ENCODE measurements around the gene SULT2A1.
"Not testable (repeated sequence)": the region's sequence is repeated elsewhere in the genome, so short reads cannot be mapped to it uniquely, and the experiment has no call there.

SULT2A1 gene, protein sequence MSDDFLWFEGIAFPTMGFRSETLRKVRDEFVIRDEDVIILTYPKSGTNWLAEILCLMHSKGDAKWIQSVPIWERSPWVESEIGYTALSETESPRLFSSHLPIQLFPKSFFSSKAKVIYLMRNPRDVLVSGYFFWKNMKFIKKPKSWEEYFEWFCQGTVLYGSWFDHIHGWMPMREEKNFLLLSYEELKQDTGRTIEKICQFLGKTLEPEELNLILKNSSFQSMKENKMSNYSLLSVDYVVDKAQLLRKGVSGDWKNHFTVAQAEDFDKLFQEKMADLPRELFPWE

GRCh38 chr19:47886010-47886559 is at the start of gene SULT2A1:
Gene SULT2A1 (minus strand): TSS chr19:47886315. CDS start chr19:47886257, 58 bp downstream.
- no peak for DNase-seq (ENCODE audit: low read depth in 3 of 3)

GRCh38 chr19:47928581-47928980 is 42.5 kb upstream of the SULT2A1 start:
- not testable (repeated sequence) for DNase-seq (ENCODE audit: low read depth in 3 of 3)

- DNase-seq (ENCODE audit: low read depth in 3 of 3) = not testable (repeated sequence)
Observed at GRCh38 chr19:47920107-47920506, 34.0 kb upstream of the SULT2A1 start.

DNA sequence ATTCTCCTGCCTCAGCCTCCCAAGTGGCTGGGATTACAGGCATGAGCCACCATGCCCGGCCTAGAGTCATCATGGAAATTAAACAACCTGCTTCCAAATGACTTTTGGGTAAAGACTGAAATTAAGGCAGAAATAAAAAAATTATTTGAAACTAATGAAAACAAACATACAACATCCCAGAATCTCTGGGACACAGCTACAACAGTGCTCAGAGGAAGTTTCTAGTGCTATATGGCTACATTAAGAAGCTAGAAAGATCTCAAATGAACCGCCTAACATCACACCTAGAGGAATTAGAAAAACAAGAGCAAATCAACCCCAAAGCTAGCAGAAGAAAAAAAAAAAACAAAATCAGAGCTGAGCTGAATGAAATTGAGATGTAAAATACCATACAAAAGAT is 24.1 kb upstream of the SULT2A1 start:
- DNase-seq (ENCODE audit: low read depth in 3 of 3) = not testable (repeated sequence)

DNA sequence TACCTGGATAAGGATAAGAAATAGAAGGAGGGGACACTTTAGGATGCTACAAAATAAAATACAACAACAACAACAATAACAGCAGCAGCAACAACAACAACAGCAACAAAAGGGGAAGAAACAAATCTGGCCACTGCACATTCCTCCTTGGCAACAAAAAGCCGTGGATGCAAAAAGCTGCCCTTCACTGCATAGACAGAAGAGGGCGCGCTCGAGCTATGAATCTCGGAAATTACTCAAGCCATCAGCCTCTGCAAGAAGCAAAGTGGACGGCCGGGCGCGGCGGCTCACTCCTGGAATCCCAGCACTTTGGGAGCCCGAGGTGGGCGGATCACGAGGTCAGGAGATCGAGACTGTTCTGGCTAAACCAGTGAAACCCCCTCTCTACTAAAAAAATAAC is 23.2 kb upstream of the SULT2A1 start:
- DNase-seq (ENCODE audit: low read depth in 3 of 3) = peak in 2 of 3 donors; percentile 55 to 65

DNA sequence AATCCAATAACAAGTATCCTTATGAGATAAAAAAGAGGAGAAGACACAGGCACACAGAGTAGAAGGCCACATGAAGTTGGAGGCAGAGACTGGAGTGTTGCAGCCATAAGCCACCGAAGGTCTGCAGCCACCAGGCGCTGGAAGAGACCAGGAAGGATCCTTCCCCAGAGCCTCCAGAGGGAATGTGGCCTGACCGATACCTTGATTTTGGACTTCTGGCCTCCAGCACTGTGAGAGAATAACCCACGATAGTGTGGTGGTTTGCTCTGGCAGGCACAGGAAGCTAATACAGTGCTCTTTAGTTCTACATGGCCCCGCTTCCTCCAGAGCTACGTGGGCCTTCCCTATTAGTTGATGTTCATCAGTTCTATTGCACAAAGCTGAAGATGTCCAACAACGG is 15.3 kb upstream of the SULT2A1 start:
- DNase-seq (ENCODE audit: low read depth in 3 of 3) = no peak

DNA sequence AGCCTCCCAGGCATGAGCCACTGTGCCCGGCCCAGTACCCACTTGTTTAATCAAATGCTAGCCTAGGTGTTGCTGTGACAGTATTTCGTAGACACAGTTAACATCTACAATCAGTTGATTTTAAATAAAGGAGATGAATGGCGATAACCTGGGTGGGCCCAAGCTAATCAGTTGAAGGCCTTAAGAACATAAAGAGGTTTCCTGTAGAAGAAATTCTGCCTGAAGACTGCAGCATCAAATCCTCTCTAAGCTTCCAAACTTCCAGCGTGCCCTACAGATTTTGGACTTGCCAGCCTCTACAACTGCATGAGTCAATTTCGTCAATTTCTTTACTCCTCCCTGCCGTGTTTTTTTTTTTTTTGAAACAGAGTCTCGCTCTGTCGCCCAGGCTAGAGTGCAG is 13.2 kb upstream of the SULT2A1 start:
- no peak for DNase-seq (ENCODE audit: low read depth in 3 of 3)

DNA sequence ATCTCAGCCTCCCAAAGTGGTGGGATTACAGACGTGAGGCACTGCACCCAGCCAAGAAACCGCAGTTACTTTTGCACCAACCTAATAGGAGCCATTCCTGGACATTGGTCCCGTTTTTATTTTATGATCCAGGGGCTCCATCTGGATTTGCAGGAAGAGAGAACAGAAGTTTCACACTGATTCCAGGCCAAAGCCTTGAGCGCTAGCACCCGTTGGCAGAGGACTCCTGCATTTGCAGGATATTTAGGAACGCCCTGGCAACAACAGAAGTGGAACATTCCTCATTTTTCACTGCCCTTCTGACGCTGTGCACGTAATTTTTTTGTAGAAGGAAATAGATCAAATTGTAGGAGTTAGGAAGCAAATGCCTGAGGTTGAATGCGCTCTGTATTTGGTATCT is 11.7 kb upstream of the SULT2A1 start:
- no peak for DNase-seq (ENCODE audit: low read depth in 3 of 3)

GRCh38 chr19:47896773-47897172 is 10.7 kb upstream of the SULT2A1 start:
- no peak for DNase-seq (ENCODE audit: low read depth in 3 of 3)

GRCh38 chr19:47896019-47896418 is 9.9 kb upstream of the SULT2A1 start:
- no peak for DNase-seq (ENCODE audit: low read depth in 3 of 3)

- no peak for DNase-seq (ENCODE audit: low read depth in 3 of 3)
Observed at GRCh38 chr19:47895165-47895782, 9.2 kb upstream of the SULT2A1 start.

DNA sequence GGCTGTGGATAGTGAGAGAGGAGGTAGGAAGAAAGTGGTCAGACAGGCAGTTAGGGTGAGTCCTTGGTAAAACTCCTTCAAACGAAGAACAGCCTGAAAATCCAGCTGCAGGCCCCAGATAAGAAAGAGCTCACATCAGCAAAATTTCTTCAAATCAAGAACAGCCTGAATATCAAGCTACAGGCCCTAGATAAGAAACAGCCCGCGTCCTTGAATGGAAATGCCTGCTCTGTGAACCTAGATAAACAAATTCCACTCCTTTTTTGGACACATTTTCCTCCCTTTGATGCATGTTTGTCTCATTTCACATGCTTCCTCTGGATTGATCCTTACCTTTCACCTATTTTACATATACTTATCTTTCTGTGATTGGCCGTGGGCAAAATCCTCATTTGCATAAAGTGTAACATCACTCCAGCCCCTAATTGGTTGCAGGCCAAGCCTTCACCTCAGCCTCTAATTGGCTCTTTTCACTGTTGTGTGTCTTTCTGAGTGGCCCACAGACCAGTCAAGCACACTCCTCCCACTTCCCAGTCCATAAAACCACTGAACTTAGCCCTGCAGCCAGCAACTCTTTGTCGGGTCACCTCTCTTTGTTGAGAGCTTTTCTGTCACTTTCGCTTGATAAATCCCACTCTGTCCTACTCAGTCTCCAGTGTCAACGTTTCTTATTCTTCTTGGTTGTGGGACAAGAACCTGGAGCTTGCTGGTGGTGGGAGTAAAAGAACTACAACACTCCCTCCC is 6.0 kb upstream of the SULT2A1 start:
- no peak for DNase-seq (ENCODE audit: low read depth in 3 of 3)

DNA sequence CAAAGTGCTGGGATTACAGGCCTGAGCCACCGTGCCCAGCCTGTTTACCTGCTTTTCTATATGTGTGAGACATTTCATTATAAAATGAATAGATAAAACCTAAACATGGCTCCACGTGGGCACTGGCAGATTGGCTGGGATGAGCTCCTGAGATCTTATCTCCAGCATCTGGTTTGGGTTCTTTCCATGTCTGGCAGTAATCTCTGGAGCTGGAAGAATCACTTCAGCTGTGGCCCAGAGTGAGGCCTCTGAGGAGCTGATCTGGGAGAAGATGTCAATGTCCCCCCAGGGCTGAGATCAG is 5.5 kb upstream of the SULT2A1 start:
- no peak for DNase-seq (ENCODE audit: low read depth in 3 of 3)

DNA sequence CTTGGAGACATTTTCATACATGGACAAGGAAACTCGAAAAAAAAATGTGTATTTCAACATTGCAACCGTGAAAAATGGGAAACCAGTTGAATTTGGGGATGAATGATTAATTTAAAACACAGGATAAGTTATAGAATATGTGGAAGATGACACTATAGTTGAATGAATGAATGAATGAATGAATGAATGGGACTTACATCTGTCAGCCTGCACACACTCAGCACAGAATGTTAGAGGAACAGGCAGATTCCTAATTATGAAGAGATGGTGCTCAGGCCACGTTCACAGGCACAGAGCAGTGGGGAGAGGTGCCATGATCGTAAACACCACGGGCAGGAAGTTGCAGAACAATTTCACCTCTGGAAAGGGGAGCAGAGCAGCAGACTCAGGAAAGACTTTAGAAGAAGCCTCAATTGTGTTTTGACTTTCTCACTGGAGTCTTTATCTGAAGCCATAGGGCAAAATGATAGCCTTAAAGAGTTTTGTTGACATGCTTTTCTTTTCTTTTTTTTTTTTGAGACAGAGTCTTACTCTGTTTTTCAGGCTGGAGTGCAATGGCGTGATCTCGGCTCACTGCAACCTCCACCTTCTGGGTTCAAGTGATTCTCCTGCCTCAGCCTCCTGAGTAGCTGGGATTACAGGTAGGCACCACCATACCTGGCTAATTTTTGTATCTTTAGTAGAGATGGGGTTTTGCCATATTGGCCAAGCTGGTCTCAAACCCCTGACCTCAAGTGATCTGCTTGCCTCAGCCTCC is 4.9 kb upstream of the SULT2A1 start:
- no peak for DNase-seq (ENCODE audit: low read depth in 3 of 3)

DNA sequence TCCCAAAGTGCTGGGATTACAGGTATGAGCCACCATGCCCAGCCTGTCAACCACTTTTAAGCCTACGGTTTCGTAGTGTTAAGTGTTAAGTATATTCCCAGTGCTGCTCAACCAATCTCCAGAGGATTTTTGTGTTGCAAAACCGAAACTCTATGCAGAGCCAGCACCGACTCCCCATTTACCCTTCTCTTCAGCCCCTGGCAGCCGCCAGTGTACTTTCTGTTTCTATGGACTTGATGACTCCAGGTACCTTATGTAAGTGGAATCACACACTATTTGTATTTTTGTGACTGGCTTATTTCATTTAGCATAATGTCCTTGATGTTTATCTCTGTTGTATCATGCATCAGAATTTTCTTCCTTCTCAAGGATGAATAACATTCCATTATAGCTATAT is 1.1 kb downstream of the SULT2A1 start:
- DNase-seq (ENCODE audit: low read depth in 3 of 3) = no peak

GRCh38 chr19:47882890-47883289 is 3.2 kb downstream of the SULT2A1 start:
- DNase-seq (ENCODE audit: low read depth in 3 of 3) = no peak

- DNase-seq (ENCODE audit: low read depth in 3 of 3) = no peak
Observed at GRCh38 chr19:47881757-47882156, 4.4 kb downstream of the SULT2A1 start.

DNA sequence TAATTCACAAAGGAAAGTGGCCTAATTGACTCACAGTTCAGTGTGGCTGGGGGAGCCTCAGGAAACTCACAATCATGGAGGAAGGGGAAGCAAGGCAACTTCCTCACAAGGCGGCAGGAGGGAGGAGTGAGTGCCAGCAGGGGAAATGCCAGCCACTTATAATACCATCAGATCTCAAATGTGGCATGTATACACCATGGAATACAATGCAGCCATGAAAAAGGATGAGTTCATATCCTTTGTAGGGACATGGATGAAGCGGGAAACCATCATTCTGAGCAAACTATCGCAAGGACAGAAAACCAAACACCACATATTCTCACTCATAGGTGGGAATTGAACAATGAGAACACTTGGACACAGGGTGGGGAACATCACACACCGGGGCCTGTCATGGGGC is 6.7 kb downstream of the SULT2A1 start:
- not testable (repeated sequence) for DNase-seq (ENCODE audit: low read depth in 3 of 3)

DNA sequence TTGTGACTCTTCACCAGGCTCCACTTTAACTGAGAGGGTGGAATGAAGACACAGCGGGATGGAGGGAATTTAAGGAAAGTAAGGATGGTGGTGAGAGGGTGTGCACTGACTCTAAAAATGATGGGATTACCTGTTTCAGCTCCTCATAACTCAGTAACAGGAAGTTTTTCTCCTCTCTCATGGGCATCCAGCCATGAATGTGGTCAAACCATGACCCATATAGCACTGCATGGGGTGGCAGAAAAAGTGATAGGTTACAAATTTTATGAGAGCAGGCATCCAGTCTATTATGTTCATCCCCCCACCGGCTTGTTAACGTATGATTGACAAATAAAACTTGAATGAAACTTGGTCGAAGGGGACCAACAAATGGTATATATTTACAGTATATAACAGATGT is 7.2 kb downstream of the SULT2A1 start:
- DNase-seq (ENCODE audit: low read depth in 3 of 3) = no peak

DNA sequence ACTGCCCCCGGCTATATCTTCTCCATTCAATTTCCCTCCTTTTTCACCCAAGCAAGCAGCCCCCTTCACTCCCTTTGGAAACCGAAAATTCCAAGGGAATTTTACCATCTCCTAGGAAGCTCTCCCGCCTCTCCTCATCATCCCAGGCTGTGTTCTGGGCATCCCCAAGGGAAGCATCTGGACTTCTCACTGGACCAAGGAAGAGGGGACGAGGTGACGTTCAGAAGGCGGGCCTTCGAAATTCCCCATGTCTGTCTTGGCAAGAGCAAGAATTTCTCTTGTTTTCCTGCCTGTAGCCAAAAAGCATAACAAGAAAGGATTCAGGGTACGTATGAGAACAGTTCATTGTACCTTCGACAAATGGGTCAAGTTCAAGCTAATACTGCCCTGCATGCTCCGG is 20.9 kb downstream of the SULT2A1 start:
- DNase-seq (ENCODE audit: low read depth in 3 of 3) = no peak

DNA sequence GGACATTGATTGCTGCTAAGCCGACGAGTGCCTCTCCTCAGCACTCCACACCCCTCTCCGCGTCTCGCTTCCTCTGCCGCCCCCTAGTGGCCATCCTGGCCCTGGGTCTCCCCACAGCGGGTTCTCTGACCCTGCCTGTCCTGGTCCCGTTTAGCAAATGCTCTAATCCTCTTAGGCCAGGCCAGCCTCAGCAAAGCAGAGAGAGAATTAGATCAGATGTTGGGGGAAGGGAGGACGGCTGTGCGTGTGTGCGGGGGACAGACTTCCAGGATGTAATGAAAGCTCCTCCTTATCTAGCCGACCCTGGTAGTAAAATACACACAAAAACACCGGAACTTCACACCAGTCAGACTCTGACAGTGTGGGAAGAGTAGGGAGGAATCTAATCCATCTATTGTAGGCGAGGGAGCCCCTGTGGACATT is 22.6 kb downstream of the SULT2A1 start:
- peak; percentile 72 to 87 (median 80) for DNase-seq (ENCODE audit: low read depth in 3 of 3)

DNA sequence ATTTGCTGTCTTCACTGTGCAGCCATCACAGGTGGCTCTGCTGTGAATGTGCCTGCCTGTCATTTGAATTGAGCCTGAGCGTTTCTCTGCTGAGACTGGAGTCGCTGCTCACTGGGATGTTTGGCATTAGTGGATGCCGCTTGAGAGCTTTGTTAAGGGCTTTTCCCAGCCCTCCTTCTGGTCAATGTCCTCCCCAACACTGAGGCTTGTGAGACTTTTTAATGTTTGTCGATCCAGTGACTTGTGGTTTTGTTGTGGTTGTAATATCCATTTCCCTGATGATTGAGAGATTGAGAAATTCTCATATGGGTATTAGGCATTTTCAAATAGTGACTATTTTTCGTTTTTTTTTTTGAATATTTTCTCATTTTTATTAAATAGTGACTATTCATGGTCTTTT is 24.5 kb downstream of the SULT2A1 start:
- DNase-seq (ENCODE audit: low read depth in 3 of 3) = no peak
